Ovary (tissue), 9 donors: Measurements from ENCODE around the gene ZNF326. TPM values are rescaled to one million over a fixed set of nuclear protein-coding genes. Genes with fewer than 3 reads are reported as not detected.
"Not testable (repeated sequence)": the region's sequence is repeated elsewhere in the genome, so short reads cannot be mapped to it uniquely, and the experiment has no call there.

Experiments used
- DNase-seq, 5 donors: peaks; one replicate each; pipeline ENCODE4 v3.0.0-alpha.2; 2019 to 2020
- H3K27ac ChIP-seq, 2 donors: fragments of 200-600 bp; one replicate each; pipeline versions ENCODE4 v1.5.1 to v1.8.0; 2019 to 2022
- H3K27me3 ChIP-seq: fragments of 200-600 bp; one replicate; pipeline ENCODE4 v1.8.0; 2022
- H3K36me3 ChIP-seq: fragments of 200-600 bp; sonication (generic); one replicate; pipeline ENCODE4 v1.5.1; 2019
- H3K4me1 ChIP-seq: one replicate; pipeline ENCODE4 v1.8.1; 2013; ENCODE audit warnings: mild to moderate bottlenecking, moderate library complexity; ENCODE audit not compliant: insufficient read depth
- H3K4me3 ChIP-seq: fragments of 200-600 bp; sonication (generic); one replicate; pipeline ENCODE4 v1.5.1; 2017
- H3K9me3 ChIP-seq, 2 donors: fragments of 200-600 bp in 1 of 2; sonication (generic) in 1 of 2; one replicate each; pipeline versions ENCODE4 v1.5.1 to v1.8.1; 2013 to 2019; ENCODE audit warnings: mild to moderate bottlenecking in 1 of 2, moderate library complexity in 1 of 2
- CTCF ChIP-seq, 3 donors: fragments of 450-650 bp in 2 of 3; fragments of 200-600 bp in 1 of 3; IDR thresholded peaks; one replicate each; pipeline versions ENCODE4 v1.5.1 to v1.8.0; 2016 to 2022; ENCODE audit warnings: antibody characterized with exemption in 3 of 3, mild to moderate bottlenecking in 1 of 3
- EP300 ChIP-seq: sonication (generic); formaldehyde crosslinking; IDR thresholded peaks from one replicate; pipeline ENCODE4 v1.6.1; 2017; ENCODE audit warnings: antibody characterized with exemption
- POLR2A ChIP-seq: fragments of 450-650 bp; IDR thresholded peaks from one replicate; pipeline ENCODE4 v1.6.1; 2017; ENCODE audit warnings: antibody characterized with exemption, mild to moderate bottlenecking, moderate library complexity
- WGBS, 3 donors: extraction: QIAGEN DNeasy Blood & Tissue Kit in 1 of 3; methylation state at CpG; one replicate each; pipeline versions ENCODE4 v1.1.5 to v1.1.7; 2013 to 2017; 5-methylcytosine and 5-hydroxymethylcytosine counted together
- intact Hi-C, 4 donors: fragments of 100-400 bp; cut with DNase I; formaldehyde crosslinking; loops; one replicate each; pipeline versions ENCODE4 v1.11.0 to v1.15.1; 2022 to 2023
- polyA plus RNA-seq, 2 donors: library from polyadenylated mRNA; stranded (reverse); fragments of 200-250 nt in 1 of 2; fragments of 350-450 nt in 1 of 2; fragmentation: Illumina TruSeq in 1 of 2; extraction: RNeasy Lipid Tissue Mini Kit (QIAGEN cat#74804) in 1 of 2; gene quantifications; one replicate each; pipeline ENCODE4 v1.2.3, GENCODE V29; 2013 to 2014
- total RNA-seq, 7 donors: library from RNA; depleted of rRNA in 2 of 7; stranded (reverse); fragments of >200 nt in 2 of 7; fragmentation: NEBNext Ultra II Directional in 3 of 7; extraction: Animal tissue kit (Norgen Biotek cat#: 25700) in 3 of 7; gene quantifications; one replicate each; pipeline versions ENCODE4 v1.1.0 to v1.2.4, GENCODE V29; 2016 to 2023
- donor health status: DM: no; HTN: no; CAD: no; lungs with moderate emphysema.
- donor health status: DM: no; HTN: no; CAD: no.
- donor health status: Bipolar disorder and iron deficiency.
- donor health status: DM: yes; HTN: yes; CAD: no.
- donor health status: DM: no; HTN: no; CAD: no.
- donor health status: DM: yes; HTN: yes; CAD: no.

ZNF326 gene
- total and polyA plus RNA-seq, 9 donors, result 10.9 to 24.7 (median 21.8) TPM

- Histone ChIP-seq H3K36me3 (no peaks in the 10 kb centered on the region), H3K27me3 (no peaks in the 10 kb centered on the region), H3K4me3 (no peak overlapping the region), H3K4me1 (peaks cover 7% of the 10 kb centered on the region), H3K27ac (peak overlapping the region in 1 of 2 donors; percentile 21), H3K9me3 (no peaks in the 10 kb centered on the region)
- peak; percentile 41 to 54 (median 47) for DNase-seq
- no peak for TF ChIP-seq POLR2A
- TF ChIP-seq EP300, result no peak
- intact Hi-C loops, result no loop called here
- 25 to 35% (median 34%) methylated on average over 4 of the region's 4 CpGs for WGBS, 3 donors
Measured at GRCh38 chr1:89974696-89975470, 20.0 kb upstream of the ZNF326 start.

DNA sequence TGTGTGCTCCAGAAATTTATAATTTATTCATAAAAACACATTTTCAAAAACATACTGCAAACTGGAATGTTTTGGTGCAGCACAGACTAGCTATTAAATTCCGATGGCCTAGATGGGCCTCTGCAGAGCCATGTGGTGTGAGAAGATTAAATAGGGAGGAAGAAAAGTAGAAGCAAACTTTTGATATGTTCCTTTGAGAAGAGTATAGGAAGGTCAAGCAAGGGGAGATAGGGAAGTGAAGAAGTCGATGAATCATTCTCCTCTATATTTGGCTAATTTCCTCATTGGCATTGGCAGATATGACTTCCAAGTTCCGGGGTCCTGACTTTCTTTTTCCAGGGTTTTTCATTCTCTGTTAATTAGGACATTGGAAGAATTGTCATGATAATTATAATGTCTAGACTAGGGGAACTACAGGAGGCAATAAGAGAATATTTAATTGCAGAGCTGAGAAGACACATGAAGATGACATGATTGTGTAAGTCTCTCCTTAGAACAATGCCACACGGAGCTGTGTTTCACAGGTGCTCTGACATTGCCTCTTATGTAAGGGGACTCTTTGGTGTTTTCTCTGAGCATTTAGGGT is 19.3 kb upstream of the ZNF326 start:
- Histone ChIP-seq H3K27ac (no peak overlapping the region), H3K4me3 (no peak overlapping the region), H3K9me3 (no peaks in the 10 kb centered on the region), H3K27me3 (no peaks in the 10 kb centered on the region), H3K4me1 (peaks cover 7% of the 10 kb centered on the region), H3K36me3 (no peaks in the 10 kb centered on the region)
- 36 to 47% (median 36%) methylated on average over 4 of the region's 4 CpGs for WGBS, 3 donors
- DNase-seq, result no peak
- intact Hi-C loops, result no loop called here
- no peak for TF ChIP-seq CTCF (IDR thresholded peaks at IDR 0.05)
- TF ChIP-seq EP300, result no peak
- no peak for TF ChIP-seq POLR2A

- Histone ChIP-seq H3K4me3 (no peak overlapping the region), H3K9me3 (no peaks in the 10 kb centered on the region), H3K36me3 (no peaks in the 10 kb centered on the region), H3K27me3 (no peaks in the 10 kb centered on the region), H3K4me1 (peaks cover 9% of the 10 kb centered on the region), H3K27ac (no peak overlapping the region)
- no peak for DNase-seq
- WGBS, 3 donors, result 92 to 98% (median 96%) methylated on average over 1 of the region's 1 CpG
- intact Hi-C loops, result no loop called here
- no peak for TF ChIP-seq EP300
- no peak for TF ChIP-seq POLR2A
- no peak for TF ChIP-seq CTCF (IDR thresholded peaks at IDR 0.05)
Measured at GRCh38 chr1:89978755-89979154, 16.2 kb upstream of the ZNF326 start.

DNA sequence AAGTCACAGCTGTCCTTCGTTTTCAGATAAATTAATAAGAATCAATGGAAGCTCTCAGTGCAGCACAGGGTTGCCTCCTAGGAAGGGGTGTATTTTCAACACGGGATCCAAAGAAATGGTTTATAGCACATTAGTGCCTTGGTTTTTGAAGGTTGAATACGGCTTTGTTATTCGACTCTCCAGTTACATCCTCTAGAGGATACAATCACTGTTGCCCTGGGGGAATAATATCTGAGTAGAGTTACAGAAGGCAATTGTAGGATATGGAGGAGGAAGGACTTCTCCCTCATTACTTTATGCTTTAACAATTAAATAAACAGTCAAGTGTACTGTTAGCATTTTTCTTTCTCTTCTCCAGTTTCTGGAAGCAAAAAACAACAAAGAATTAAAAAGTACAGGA is 14.3 kb upstream of the ZNF326 start:
- no peak for DNase-seq
- TF ChIP-seq CTCF (IDR thresholded peaks at IDR 0.05), result no peak
- no peak for TF ChIP-seq EP300
- intact Hi-C loops, result no loop called here
- Histone ChIP-seq H3K27me3 (no peaks in the 10 kb centered on the region), H3K9me3 (no peaks in the 10 kb centered on the region), H3K4me1 (peaks cover 2% of the 10 kb centered on the region), H3K36me3 (no peaks in the 10 kb centered on the region), H3K4me3 (no peak overlapping the region), H3K27ac (no peak overlapping the region)
- WGBS, 3 donors, result 29 to 43% (median 38%) methylated on average over 4 of the region's 4 CpGs

DNA sequence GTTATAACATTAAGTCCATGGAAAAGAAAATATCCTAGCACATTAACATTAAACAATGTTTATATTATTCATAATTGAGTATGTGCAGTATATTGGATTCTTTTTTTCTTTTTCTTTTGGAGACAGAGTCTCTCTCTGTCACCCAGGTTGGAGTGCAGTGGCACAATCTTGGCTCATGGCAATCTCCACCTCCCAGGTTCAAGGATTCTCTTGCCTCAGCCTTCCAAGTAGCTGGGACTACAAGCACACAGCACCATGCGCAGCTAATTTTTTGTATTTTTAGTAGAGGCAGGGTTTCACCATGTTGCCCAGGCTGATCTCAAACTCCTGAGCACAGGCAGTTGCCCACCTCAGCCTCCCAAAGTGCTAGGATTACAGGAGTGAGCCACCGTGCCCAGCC is 12.1 kb upstream of the ZNF326 start:
- H3K36me3 ChIP-seq, H3K4me3 ChIP-seq, H3K4me1 ChIP-seq, H3K27me3 ChIP-seq, H3K27ac ChIP-seq, H3K9me3 ChIP-seq, DNase-seq, intact Hi-C loops: not testable (repeated sequence)
- 20 to 53% (median 20%) methylated on average over 2 of the region's 2 CpGs for WGBS, 3 donors

- not testable (repeated sequence) for H3K27ac ChIP-seq, H3K4me1 ChIP-seq, H3K27me3 ChIP-seq, H3K4me3 ChIP-seq, H3K9me3 ChIP-seq, H3K36me3 ChIP-seq, DNase-seq
- intact Hi-C loops, result loop anchor here in 2 of 4 donors (5.0 kb wide), 2 partner anchors 177 to 182 kb away; no protein-coding TSS in a partner anchor
- WGBS, 3 donors, result 95 to 98% (median 97%) methylated on average over 31 to 33 of the region's 33 CpGs
Measured at GRCh38 chr1:89984564-89985116, 10.3 kb upstream of the ZNF326 start.
